Endothelial cell of umbilical vein (primary cell): ENCODE measurements around the gene BNIP5. TPM values are rescaled to one million over a fixed set of nuclear protein-coding genes. Genes with fewer than 3 reads are reported as not detected.

Experiments
- BruUV-seq: library from RNA; stranded (reverse); fragments of 400-500 nt; replicated peaks from 2 replicates; lab custom pipeline; 2021; lab: Mats Ljungman, UMichigan
- CTCF ChIA-PET: fragments of 300-600, 350-600 bp; sonication (Branson Sonifier 250); formaldehyde crosslinking; loops from one replicate; lab custom pipeline; 2021; ENCODE audit warnings: antibody characterized with exemption, inconsistent platforms; lab: Charles Lee
- POLR2A ChIA-PET: fragments of 300-600, 350-600 bp; sonication (Branson Sonifier 250); formaldehyde crosslinking; loops from one replicate; lab custom pipeline; 2021; ENCODE audit warnings: antibody characterized with exemption, inconsistent platforms; lab: Charles Lee
- DNase-seq: peaks from one replicate; pipeline ENCODE4 v3.0.0-alpha.2; 2011; ENCODE audit warnings: low read depth, low spot score
- FAIRE-seq: peaks from 2 replicates; lab custom pipeline; 2011; peaks lifted over from hg19 to GRCh38; lab: Jason Lieb, UNC
- H2AFZ ChIP-seq: 2 replicates; pipeline ENCODE4 v1.6.0; 2012; ENCODE audit warnings: low read depth, low read length, control low read depth, inconsistent platforms
- H3K27ac ChIP-seq: 2 replicates; pipeline ENCODE4 v1.5.1; 2011; ENCODE audit warnings: low read depth, mild to moderate bottlenecking, control low read depth, low read length, moderate library complexity; ENCODE audit not compliant: insufficient read depth
- H3K27me3 ChIP-seq, 2 experiments: 2 replicates each; pipeline versions ENCODE4 v1.6.0 to v1.6.1; 2011; ENCODE audit warnings: low read length in 2 of 2, mixed read lengths in 1 of 2; ENCODE audit not compliant: control insufficient read depth in 2 of 2, insufficient read depth in 2 of 2
- H3K36me3 ChIP-seq, 2 experiments: 2 replicates in 1 of 2; 3 replicates in 1 of 2; pipeline ENCODE4 v1.5.1; 2011; ENCODE audit warnings: low read length in 2 of 2, mild to moderate bottlenecking in 1 of 2, moderate library complexity in 1 of 2; ENCODE audit not compliant: control insufficient read depth in 2 of 2, insufficient read depth in 2 of 2; ENCODE audit errors: extremely low read depth in 1 of 2
- H3K4me1 ChIP-seq: 3 replicates; pipeline ENCODE4 v1.5.1; 2011; ENCODE audit warnings: mild to moderate bottlenecking, low read length; ENCODE audit not compliant: control insufficient read depth, insufficient read depth; ENCODE audit errors: extremely low read depth
- H3K4me2 ChIP-seq: 2 replicates; pipeline ENCODE4 v1.6.1; 2011; ENCODE audit warnings: low read length, control low read depth, mixed read lengths; ENCODE audit not compliant: insufficient read depth
- H3K4me3 ChIP-seq, 3 experiments: fragments of 200-600 bp in 1 of 3; sonication (generic), shearing (Covaris generic) in 1 of 3; replicated peaks in 1 of 3; 2 replicates each; pipeline ENCODE4 v1.5.1; 2011 to 2016; ENCODE audit warnings: control low read depth in 3 of 3, low read length in 3 of 3, mild to moderate bottlenecking in 2 of 3, inconsistent platforms in 1 of 3, low read depth in 1 of 3, moderate library complexity in 1 of 3; ENCODE audit not compliant: insufficient read depth in 1 of 3
- H3K79me2 ChIP-seq: 2 replicates; pipeline ENCODE4 v1.6.0; 2012; ENCODE audit warnings: low read length, inconsistent platforms; ENCODE audit not compliant: control insufficient read depth, insufficient read depth
- H3K9ac ChIP-seq: replicated peaks from 2 replicates; pipeline ENCODE3; 2011; ENCODE audit warnings: low read length, control low read depth; ENCODE audit not compliant: insufficient read depth; ENCODE audit errors: extremely low read depth
- H3K9me1 ChIP-seq: replicated peaks from 3 replicates; pipeline ENCODE4 v1.6.0; 2011; ENCODE audit warnings: mild to moderate bottlenecking, low read length; ENCODE audit not compliant: control insufficient read depth, insufficient read depth; ENCODE audit errors: extremely low read depth
- H3K9me3 ChIP-seq: replicated peaks from 2 replicates; pipeline ENCODE4 v1.5.1; 2012; ENCODE audit warnings: low read length, inconsistent platforms; ENCODE audit not compliant: control insufficient read depth, insufficient read depth
- H4K20me1 ChIP-seq: replicated peaks from 2 replicates; pipeline ENCODE3; 2011; ENCODE audit warnings: mild to moderate bottlenecking, low read length; ENCODE audit not compliant: control insufficient read depth, insufficient read depth; ENCODE audit errors: extremely low read depth
- CTCF ChIP-seq, 2 donors: IDR thresholded peaks; 1 replicate in 1 of 2; 2 replicates in 1 of 2; pipeline ENCODE4 v1.5.1; 2011; ENCODE audit warnings: low read length in 2 of 2, mild to moderate bottlenecking in 2 of 2, moderate library complexity in 2 of 2, control low read depth in 1 of 2, inconsistent platforms in 1 of 2, low read depth in 1 of 2; ENCODE audit not compliant: insufficient read depth in 1 of 2; ENCODE audit errors: extremely low read depth in 1 of 2
- EZH2 ChIP-seq: IDR thresholded peaks from 2 replicates; pipeline ENCODE4 v1.6.1; 2012; ENCODE audit warnings: borderline replicate concordance, low read depth, mild to moderate bottlenecking, moderate library complexity, low read length, inconsistent platforms; ENCODE audit not compliant: severe bottlenecking
- FOS ChIP-seq: IDR thresholded peaks from 2 replicates; pipeline ENCODE4 v1.6.1; 2011; ENCODE audit warnings: mild to moderate bottlenecking, low read length, moderate library complexity, borderline replicate concordance; ENCODE audit not compliant: insufficient read depth
- GATA2 ChIP-seq: IDR thresholded peaks from 2 replicates; pipeline ENCODE4 v1.7.0; 2011; ENCODE audit warnings: low read depth, mild to moderate bottlenecking, moderate library complexity, mixed read lengths, low read length; ENCODE audit not compliant: insufficient read length, insufficient read depth
- JUN ChIP-seq: IDR thresholded peaks from 2 replicates; pipeline ENCODE4 v1.6.1; 2011; ENCODE audit warnings: borderline replicate concordance, low read depth; ENCODE audit not compliant: insufficient read length, insufficient read depth
- MYC ChIP-seq: IDR thresholded peaks from one replicate; pipeline ENCODE4 v1.6.1; 2011; ENCODE audit warnings: mild to moderate bottlenecking, low read depth, low read length
- POLR2A ChIP-seq: IDR thresholded peaks from 2 replicates; pipeline ENCODE4 v1.6.1; 2012; ENCODE audit warnings: low read depth, mild to moderate bottlenecking, control low read depth, low read length
- POLR2AphosphoS5 ChIP-seq: IDR thresholded peaks from 2 replicates; pipeline ENCODE4 v1.6.1; 2012; ENCODE audit warnings: low read depth, mild to moderate bottlenecking, control low read depth, low read length, moderate library complexity; ENCODE audit not compliant: insufficient read depth
- dilution Hi-C: fragments of 300-500 bp; cut with MboI; formaldehyde crosslinking; loops from one replicate; pipeline ENCODE4 v1.15.0; 2019; ENCODE audit warnings: low sequenced_read_pairs; ENCODE audit not compliant: extremely low pct_ligation_motif_present
- intact Hi-C: fragments of 100-400 bp; cut with micrococcal nuclease; formaldehyde crosslinking; loops from one replicate; pipeline ENCODE4 v1.10.0; 2022
- polyA plus RNA-seq, 4 experiments: library from polyadenylated mRNA; depleted of rRNA in 3 of 4; stranded (reverse) in 3 of 4; unstranded in 1 of 4; fragments of >200 nt; gene quantifications; 2 replicates each; pipeline versions ENCODE4 v1.2.1 to v1.2.3, GENCODE V29; 2011 to 2012; ENCODE audit warnings: missing spikeins in 1 of 4
- total RNA-seq: library from RNA; stranded (reverse); gene quantifications from 2 replicates; pipeline ENCODE4 v1.2.3, GENCODE V29; 2021
- TF ChIP-seq, protein P1 (sequence below): IDR thresholded peaks from 2 replicates; pipeline ENCODE4 v1.6.1; 2011; ENCODE audit not compliant: insufficient read depth, insufficient read length

Gene BNIP5
- total and polyA plus RNA-seq, 2 donors (not counting 3 experiments of a cell fraction or from before 2014, with no cell fraction given), result not detected

DNA sequence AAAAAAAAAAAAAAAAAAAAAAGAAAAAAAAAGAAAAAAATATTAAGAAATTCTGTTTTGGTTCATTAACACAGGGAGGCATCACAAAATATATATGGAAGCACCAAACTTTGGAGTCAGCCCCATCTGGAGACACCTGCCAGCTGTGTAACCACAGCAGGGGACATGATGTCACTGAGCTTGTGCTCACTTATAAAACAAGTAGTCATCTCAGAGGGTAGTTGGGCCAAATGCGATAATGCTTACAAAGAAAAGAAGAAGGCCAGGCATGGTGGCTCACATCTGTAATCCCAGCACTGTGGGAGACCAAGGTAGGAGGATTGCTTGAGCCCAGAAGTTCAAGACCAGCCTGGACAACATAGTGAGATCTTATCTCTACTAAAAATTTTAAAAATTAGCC lies 1.1 kb upstream of the BNIP5 start:
- Histone ChIP-seq H3K9me3 (no peaks in the 10 kb centered on the region), H3K27ac (no peak overlapping the region), H3K27me3 (peaks cover 60 to 65% of the 10 kb centered on the region in 2 experiments), H3K4me3 (no peak overlapping the region), H4K20me1 (no peaks in the 10 kb centered on the region), H3K4me1 (peaks cover 4% of the 10 kb centered on the region), H3K9me1 (no peaks in the 10 kb centered on the region), H3K4me2 (no peak overlapping the region), H3K36me3 (no peaks in the 10 kb centered on the region), H2AFZ (no peak overlapping the region), H3K9ac (no peak overlapping the region), H3K79me2 (no peaks in the 10 kb centered on the region)
- POLR2A ChIA-PET, result no interaction called here
- DNase-seq (no peak), FAIRE-seq (no peak)
- no TSS peak for BruUV-seq
- dilution Hi-C loops, result no loop called here
- TF ChIP-seq CTCF (IDR thresholded peaks at IDR 0.05; ENCODE audit: extremely low read depth in 1 of 2, insufficient read depth in 1 of 2, low read depth in 1 of 2, low read length in 2 of 2), result no peak
- TF ChIP-seq FOS, result no peak
- TF ChIP-seq JUN, result no peak
- TF ChIP-seq POLR2AphosphoS5, result no peak
- TF ChIP-seq, protein P1, sequence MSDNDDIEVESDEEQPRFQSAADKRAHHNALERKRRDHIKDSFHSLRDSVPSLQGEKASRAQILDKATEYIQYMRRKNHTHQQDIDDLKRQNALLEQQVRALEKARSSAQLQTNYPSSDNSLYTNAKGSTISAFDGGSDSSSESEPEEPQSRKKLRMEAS, result no peak
- TF ChIP-seq POLR2A, result no peak
- TF ChIP-seq GATA2, result no peak
- TF ChIP-seq MYC, result no peak
- TF ChIP-seq EZH2, result no peak
- intact Hi-C loops, result no loop called here
- CTCF ChIA-PET, result interaction anchor here (0.7 to 2.7 kb wide), 3 partner anchors 16 to 35 kb away, joined by 4 to 13 read pairs (median 4); no protein-coding TSS in a partner anchor
